OCI-M2 (cell line): ENCODE results near the gene CGB7.
A peak's percentile ranks its signal among the peaks of the same experiment; 100 is the strongest.
"Not testable (repeated sequence)": the region's sequence is repeated elsewhere in the genome, so short reads cannot be mapped to it uniquely, and the experiment has no call there.

Experiments
- DNase-seq: peaks from one replicate; lab custom pipeline; 2025; ENCODE audit not compliant: unreplicated experiment; lab: John Stamatoyannopoulos, UW

The CGB7 gene

DNA sequence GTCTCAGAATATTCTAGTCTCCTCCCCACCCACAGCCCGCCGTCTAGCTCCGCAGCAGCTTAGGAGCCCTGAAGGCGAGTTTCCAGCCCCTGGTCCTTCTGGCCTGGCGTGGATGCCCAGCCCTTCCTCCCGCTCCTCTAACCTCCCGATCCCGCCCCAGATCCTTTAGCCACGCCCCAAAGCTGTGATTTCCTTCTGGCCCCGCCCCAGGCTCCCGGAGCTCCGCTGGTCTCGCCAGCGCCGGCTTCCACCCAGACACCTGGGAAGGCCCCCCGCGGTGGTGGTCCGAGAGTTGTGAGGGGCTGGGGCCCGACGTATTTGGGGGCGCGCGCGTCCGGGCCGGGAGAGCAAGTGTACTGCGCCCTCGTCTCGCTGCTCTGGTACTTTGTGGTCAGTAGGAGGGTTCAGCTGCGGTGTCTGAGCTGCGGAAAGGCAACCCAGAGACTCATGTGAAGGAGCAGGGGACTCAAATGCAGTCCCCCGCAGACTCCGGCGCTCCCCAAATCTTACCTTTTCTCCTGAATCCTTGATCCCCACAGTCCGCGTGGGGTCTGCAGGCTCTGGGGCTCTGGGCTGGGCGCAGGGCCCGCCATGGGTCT lies at the start of gene CGB7:
Gene CGB7, minus strand, starts transcription at position 114 of the 599 bp plus-strand sequence. CDS start 2,374 bp downstream, outside the sequence.
- DNase-seq = no peak

DNA sequence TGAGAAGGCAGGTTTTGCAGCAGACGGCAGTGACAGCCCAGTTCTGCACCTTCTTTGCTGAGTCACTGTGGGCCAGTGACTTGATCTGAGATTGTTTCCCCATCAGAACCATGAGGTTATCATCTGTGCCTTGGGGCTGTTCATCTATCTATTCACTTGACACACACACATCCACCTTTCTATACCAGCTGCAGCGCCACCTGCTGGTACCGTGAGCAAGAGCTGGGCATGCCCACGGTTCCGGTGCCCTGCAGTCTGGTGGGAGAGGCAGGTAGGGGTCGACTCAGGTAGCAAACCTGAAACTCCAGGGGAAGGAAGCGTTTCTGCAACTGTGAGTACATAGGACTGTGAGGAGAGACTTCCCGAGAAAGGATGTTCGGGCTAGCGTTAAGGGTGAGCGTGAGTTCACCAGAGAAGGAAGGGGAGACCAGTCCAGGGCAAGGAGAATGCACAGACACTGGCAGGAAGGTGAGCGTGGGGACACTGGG lies 49.1 kb upstream of the CGB7 start:
- DNase-seq = no peak

GRCh38 chr19:49104229-49104864 lies 46.8 kb upstream of the CGB7 start:
- no peak for DNase-seq

- no peak for DNase-seq
Observed at GRCh38 chr19:49103331-49104085, 46.0 kb upstream of the CGB7 start.

GRCh38 chr19:49102303-49102702 lies 44.8 kb upstream of the CGB7 start:
- DNase-seq = no peak

- no peak for DNase-seq
Observed at GRCh38 chr19:49101160-49101559, 43.6 kb upstream of the CGB7 start.

- DNase-seq = no peak
Observed at GRCh38 chr19:49098795-49099194, 41.2 kb upstream of the CGB7 start.

DNA sequence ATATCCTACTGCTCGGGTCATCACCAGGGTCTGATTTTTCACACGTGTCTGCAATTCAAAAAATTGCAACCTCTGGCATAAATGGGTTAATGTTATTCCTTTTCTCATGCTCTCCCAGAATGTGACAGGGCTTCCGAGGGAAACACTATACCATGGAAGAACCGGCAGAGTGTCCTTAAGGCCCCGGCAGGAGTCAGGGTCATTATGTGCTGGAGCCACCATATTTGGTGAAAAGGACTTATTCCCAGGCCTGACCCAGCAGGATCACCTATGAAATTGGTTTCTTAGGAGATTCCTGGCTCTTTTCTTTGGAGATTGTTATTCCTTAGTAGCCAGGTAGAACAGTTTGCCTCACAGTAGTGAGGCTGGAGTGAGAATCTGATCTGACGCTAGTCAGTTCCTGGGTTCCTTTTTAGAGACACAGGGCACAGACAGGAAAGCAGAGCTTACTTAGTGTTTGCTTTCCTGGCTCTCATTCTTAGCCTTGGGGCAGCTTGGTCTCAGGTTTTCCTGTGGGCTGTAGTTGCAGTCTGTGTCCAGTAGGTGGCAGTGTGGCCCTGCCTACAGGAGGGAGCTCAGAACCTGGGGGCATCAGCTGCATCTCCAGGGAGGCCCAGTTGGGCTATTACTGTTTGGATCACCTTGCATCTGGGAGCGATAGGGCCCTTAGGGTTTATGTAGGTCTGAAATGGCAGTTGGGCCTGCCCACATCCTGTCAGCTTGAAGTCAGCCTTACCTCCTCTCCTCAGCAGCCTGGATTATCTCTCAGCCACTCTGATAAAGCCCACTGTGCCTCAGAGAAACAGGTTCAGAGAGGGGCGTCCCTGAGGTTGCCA lies 40.1 kb upstream of the CGB7 start:
- DNase-seq = no peak

DNA sequence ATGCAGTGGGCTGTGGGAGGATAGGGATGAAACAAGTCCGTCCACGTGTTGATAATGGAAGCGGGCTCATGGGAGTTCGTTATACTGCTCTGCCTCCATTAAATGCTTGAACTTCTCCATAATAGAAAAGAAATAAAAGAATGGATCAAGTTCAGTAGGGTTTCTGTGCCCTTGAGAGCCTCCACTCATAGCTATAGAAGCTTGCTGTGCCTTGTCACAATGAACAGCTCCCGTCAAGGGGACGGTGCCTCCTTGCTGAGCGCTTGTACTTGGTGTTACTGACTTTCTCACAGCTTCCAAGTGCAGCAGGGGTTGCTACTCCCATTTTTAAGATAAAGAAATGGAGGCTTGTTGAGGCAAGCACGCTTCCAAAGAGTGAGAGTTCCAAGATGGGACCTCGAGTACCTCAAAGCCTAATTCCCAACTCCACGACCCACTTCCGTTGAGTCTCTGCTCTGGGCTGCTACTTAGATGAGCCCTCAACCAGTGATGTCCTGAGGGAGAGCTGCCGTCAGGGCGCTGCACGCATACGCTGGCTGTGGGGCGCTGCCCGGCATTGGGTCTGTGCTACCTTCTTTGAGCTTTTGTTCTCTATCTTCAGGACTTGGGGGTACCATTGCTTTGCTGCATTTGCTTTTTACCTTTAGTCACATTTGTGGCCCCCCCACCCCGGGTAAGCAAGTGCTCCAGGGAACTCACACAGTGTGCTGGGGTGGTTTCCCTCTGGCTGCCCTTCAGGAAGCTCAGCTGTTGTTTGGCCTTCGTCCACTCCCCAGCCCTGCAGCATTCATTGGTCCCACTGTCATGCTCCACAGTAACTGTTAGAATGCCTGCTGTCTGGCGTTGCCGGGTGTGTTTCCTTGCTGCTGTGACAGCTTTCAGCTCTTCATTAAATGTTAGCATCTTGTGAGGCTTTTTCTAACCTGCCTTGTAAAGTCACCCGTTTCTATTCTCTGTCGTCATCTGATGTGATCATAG lies 37.2 kb upstream of the CGB7 start:
- no peak for DNase-seq

DNA sequence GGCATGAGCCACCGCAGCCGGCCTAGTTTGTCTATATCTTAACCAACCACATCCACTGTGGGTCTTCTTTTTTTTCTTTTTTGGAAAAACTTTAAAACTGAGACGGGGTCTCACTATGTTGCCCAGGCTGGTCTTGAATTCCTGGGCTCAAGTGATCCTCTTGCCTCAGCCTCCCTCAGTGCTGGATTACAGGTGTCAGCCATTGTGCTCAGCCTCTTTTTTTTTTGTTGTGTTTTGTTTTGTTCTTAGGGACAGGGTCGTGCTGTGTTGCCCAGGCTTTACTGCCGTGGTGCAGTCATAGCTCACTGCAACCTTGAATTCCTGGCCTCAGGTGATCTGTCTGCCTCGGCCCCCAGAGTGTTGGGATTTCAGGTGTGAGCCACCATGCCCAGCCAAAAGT lies 35.1 kb upstream of the CGB7 start:
- no peak for DNase-seq

DNA sequence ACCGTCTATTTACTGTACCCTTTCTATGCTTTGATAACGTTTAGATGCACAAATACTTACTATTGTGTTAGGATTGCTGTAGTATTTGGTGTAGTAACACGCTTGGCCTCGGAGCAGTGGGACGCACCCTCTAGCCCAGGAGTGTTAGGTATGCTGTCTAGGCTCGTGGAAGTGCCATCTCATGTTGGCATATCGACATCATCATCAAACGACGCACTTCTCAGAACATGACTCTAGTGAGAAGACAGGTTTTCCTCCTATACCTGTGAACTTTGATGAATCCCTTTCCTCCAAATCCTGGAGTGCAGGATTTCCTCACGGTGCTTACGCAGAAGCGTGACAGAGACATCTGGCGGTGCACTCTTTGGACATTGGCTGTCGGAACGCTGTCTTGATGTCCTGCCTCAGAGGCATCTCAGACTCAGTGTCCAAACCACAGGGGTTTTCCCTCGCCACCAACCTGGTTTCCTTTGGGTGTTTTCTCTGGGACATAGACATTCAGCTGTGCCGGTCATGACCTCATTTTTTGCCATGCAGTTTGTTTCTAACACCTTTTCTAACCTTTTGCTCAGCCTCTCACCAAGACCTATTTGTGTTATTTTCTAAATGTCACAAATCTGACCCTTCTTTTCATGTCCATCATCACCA lies 34.0 kb upstream of the CGB7 start:
- no peak for DNase-seq

DNA sequence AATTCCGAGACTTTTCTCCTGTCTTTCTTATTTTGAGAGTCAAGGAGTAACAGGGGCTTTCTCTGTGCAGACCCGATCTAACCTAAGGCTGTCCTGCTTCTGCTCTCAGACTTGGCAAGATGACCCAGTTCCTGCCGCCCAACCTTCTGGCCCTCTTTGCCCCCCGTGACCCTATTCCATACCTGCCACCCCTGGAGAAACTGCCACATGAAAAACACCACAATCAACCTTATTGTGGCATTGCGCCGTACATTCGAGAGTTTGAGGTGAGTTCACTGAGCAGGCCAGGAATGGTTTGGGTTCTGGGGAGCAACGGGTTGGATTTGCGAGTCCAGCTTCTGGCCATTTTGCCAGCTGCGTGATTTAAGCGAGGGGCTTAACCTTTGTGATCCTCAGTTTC lies 28.7 kb upstream of the CGB7 start:
- no peak for DNase-seq

DNA sequence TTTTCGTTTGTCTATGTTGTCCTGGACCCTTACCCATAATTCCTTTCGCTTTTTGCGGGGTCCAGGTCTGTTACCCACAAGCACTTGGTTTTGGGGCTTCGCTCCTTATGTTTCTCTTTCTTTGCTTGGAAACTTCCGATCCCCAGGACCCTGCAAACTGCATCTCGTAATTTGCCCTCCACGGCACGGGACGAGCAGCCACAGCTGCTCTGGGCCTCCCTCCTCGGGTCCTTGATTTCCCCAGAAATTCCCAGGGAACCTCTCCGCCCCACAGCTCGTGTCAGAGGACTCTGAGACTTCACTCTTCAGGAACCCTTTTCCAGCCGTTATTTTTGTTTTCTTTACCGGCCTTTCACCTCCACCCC lies 28.3 kb upstream of the CGB7 start:
- DNase-seq = no peak

GRCh38 chr19:49085020-49085867 lies 27.7 kb upstream of the CGB7 start, which contains the start of gene SNRNP70:
Gene SNRNP70 (plus strand): TSS chr19:49085451. CDS start chr19:49086415, 964 bp downstream.
- peak; percentile 93 for DNase-seq

GRCh38 chr19:49084206-49085019 lies 26.9 kb upstream of the CGB7 start:
- DNase-seq = no peak

- no peak for DNase-seq
Observed at GRCh38 chr19:49081273-49081672, 23.7 kb upstream of the CGB7 start.

GRCh38 chr19:49080392-49080791 lies 22.8 kb upstream of the CGB7 start:
- DNase-seq = no peak

DNA sequence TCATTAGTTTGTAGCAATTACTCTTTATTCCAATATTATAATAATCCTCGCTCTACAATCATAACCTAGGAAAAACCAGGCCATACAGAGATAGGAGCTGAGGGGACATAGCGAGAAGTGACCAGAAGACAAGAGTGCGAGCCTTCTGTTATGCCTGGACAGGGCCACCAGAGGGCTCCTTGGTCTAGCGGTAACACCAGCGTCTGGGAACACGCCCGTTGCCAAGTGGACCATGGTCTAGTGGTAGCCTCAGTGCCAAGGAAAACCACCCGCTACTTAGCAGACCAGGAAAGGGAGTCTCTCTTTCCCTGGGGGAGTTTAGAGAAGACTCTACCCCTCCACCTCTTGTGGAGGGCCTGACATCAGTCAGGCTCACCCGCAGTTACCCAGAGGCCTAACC lies 17.3 kb upstream of the CGB7 start:
- DNase-seq = not testable (repeated sequence)
